CD14-positive monocyte (primary cell): ENCODE data around the gene NUDT22. TPM values are rescaled to one million over a fixed set of nuclear protein-coding genes. Genes with fewer than 3 reads are reported as not detected.

Source experiments
- DNase-seq, 3 donors: peaks; one replicate each; pipeline ENCODE4 v3.0.0-alpha.2; 2011 to 2022
- H2AFZ ChIP-seq: 2 replicates; pipeline ENCODE4 v1.6.0; 2012; ENCODE audit warnings: mild to moderate bottlenecking, low read depth, low read length, inconsistent platforms; ENCODE audit not compliant: insufficient read depth, poor library complexity, severe bottlenecking
- H3K27ac ChIP-seq, 2 donors: 1 replicate in 1 of 2; 2 replicates in 1 of 2; pipeline ENCODE4 v1.5.1; 2012 to 2013; ENCODE audit warnings: low read length in 2 of 2, control low read depth in 1 of 2, inconsistent platforms in 1 of 2, low read depth in 1 of 2, mild to moderate bottlenecking in 1 of 2
- H3K27me3 ChIP-seq, 2 donors: one replicate each; pipeline versions ENCODE4 v1.6.0 to v1.6.1; 2011 to 2013; ENCODE audit warnings: low read length in 2 of 2; ENCODE audit not compliant: control insufficient read depth in 2 of 2, insufficient read depth in 2 of 2
- H3K36me3 ChIP-seq, 2 donors: replicated peaks in 1 of 2; 1 replicate in 1 of 2; 2 replicates in 1 of 2; pipeline versions ENCODE4 v1.5.1 to v1.6.1; 2012 to 2013; ENCODE audit warnings: low read length in 2 of 2, control low read depth in 1 of 2, inconsistent platforms in 1 of 2, mild to moderate bottlenecking in 1 of 2; ENCODE audit not compliant: insufficient read depth in 2 of 2, control insufficient read depth in 1 of 2
- H3K4me1 ChIP-seq, 2 donors: 1 replicate in 1 of 2; 2 replicates in 1 of 2; pipeline versions ENCODE4 v1.5.1 to v1.6.1; 2012 to 2013; ENCODE audit warnings: low read length in 2 of 2, control low read depth in 1 of 2, inconsistent platforms in 1 of 2, mild to moderate bottlenecking in 1 of 2, moderate library complexity in 1 of 2; ENCODE audit not compliant: insufficient read depth in 2 of 2, control insufficient read depth in 1 of 2
- H3K4me2 ChIP-seq: replicated peaks from 2 replicates; pipeline ENCODE3; 2012; ENCODE audit warnings: low read length, moderate library complexity, mild to moderate bottlenecking; ENCODE audit not compliant: poor library complexity, severe bottlenecking; ENCODE audit errors: extremely low read depth
- H3K4me3 ChIP-seq, 3 experiments: fragments of 200-600 bp in 1 of 3; sonication (generic) in 1 of 3; replicated peaks in 1 of 3; 1 replicate in 2 of 3; 2 replicates in 1 of 3; pipeline ENCODE4 v1.5.1; 2011 to 2013; ENCODE audit warnings: low read length in 3 of 3, mild to moderate bottlenecking in 3 of 3, control low read depth in 2 of 3, low read depth in 2 of 3, inconsistent platforms in 1 of 3, moderate library complexity in 1 of 3
- H3K79me2 ChIP-seq: 2 replicates; pipeline ENCODE4 v1.6.0; 2012; ENCODE audit warnings: mild to moderate bottlenecking, control low read depth, inconsistent platforms, low read length, moderate library complexity; ENCODE audit not compliant: insufficient read depth
- H3K9ac ChIP-seq: 2 replicates; pipeline ENCODE4 v1.6.0; 2017; ENCODE audit warnings: low read length, mild to moderate bottlenecking; ENCODE audit not compliant: insufficient read depth, poor library complexity, severe bottlenecking
- H3K9me3 ChIP-seq, 2 donors: replicated peaks in 1 of 2; 1 replicate in 1 of 2; 2 replicates in 1 of 2; pipeline versions ENCODE4 v1.5.1 to v1.6.1; 2012 to 2013; ENCODE audit warnings: low read length in 2 of 2, control low read depth in 1 of 2; ENCODE audit not compliant: control insufficient read depth in 1 of 2, insufficient read depth in 1 of 2
- H4K20me1 ChIP-seq: 2 replicates; pipeline ENCODE4 v1.6.0; 2012; ENCODE audit warnings: mild to moderate bottlenecking, low read length, control low read depth, moderate library complexity; ENCODE audit not compliant: insufficient read depth
- H3K27ac Mint-ChIP-seq, 7 donors: one replicate each; pipeline ENCODE4 v1.8.0; 2020; ENCODE audit warnings: mild to moderate bottlenecking in 7 of 7, mixed read lengths in 7 of 7, moderate library complexity in 6 of 7, inconsistent platforms in 2 of 7
- H3K27me3 Mint-ChIP-seq, 3 donors: one replicate each; pipeline ENCODE4 v1.8.0; 2021 to 2022; ENCODE audit warnings: low read depth in 3 of 3, mild to moderate bottlenecking in 3 of 3, mixed read lengths in 3 of 3, moderate library complexity in 3 of 3, inconsistent platforms in 1 of 3
- H3K36me3 Mint-ChIP-seq, 2 donors: one replicate each; pipeline ENCODE4 v1.8.0; 2020; ENCODE audit warnings: mixed read lengths in 2 of 2, inconsistent platforms in 1 of 2, mild to moderate bottlenecking in 1 of 2
- H3K4me1 Mint-ChIP-seq: one replicate; pipeline ENCODE4 v1.8.0; 2020; ENCODE audit warnings: mild to moderate bottlenecking, mixed read lengths
- H3K4me3 Mint-ChIP-seq, 2 donors: one replicate each; pipeline ENCODE4 v1.8.0; 2020; ENCODE audit warnings: mild to moderate bottlenecking in 2 of 2, mixed read lengths in 2 of 2, moderate library complexity in 1 of 2
- H3K9me3 Mint-ChIP-seq, 7 donors: one replicate each; pipeline ENCODE4 v1.8.0; 2020 to 2022; ENCODE audit warnings: mixed read lengths in 7 of 7, mild to moderate bottlenecking in 6 of 7, moderate library complexity in 6 of 7, inconsistent platforms in 2 of 7
- CTCF ChIP-seq: fragments of 200-600 bp; IDR thresholded peaks from one replicate; pipeline ENCODE4 v1.8.0; 2022; ENCODE audit warnings: antibody characterized with exemption, mild to moderate bottlenecking
- WGBS: methylation state at CpG from one replicate; pipeline ENCODE4 v1.1.5; 2013; ENCODE audit warnings: missing lambda C conversion rate; ENCODE audit not compliant: insufficient coverage; 5-methylcytosine and 5-hydroxymethylcytosine counted together
- intact Hi-C, 2 donors: fragments of 100-400 bp; cut with micrococcal nuclease; formaldehyde crosslinking; loops; one replicate each; pipeline versions ENCODE4 v1.15.0 to v1.15.1; 2023
- polyA plus RNA-seq, 3 donors: library from polyadenylated mRNA; depleted of rRNA in 1 of 3; unstranded in 2 of 3; stranded (reverse) in 1 of 3; fragments of 300-500 nt in 2 of 3; fragments of >200 nt in 1 of 3; fragmentation: Illumina TruSeq in 2 of 3; gene quantifications; 1 replicate in 2 of 3; 2 replicates in 1 of 3; pipeline ENCODE4 v1.2.3, GENCODE V29; 2012 to 2021

Gene NUDT22
- polyA plus RNA-seq, 3 donors, result 47.9 to 86.1 (median 56.1) TPM

- Mint-ChIP-seq H3K27me3 (peaks cover 0 to 5% (median 0%) of the 10 kb centered on the region in 3 donors), H3K4me1 (peaks cover 57% of the 10 kb centered on the region), H3K36me3 (peaks cover 22 to 24% of the 10 kb centered on the region in 2 donors), H3K27ac (peak within 1 kb of the TSS; percentile 100), H3K4me3 (peak within 1 kb of the TSS; percentile 87 to 92), H3K9me3 (no peaks in the 10 kb centered on the region)
- intact Hi-C loops, result loop anchor here (2.0 to 5.0 kb wide), 4 partner anchors 14 to 64 kb away; partner anchors contain the start of genes FERMT3 (in 2 of the 2), CATSPERZ (in 1 of the 2), ESRRA (in 1 of the 2) and NUDT22 (in 1 of the 2)
- H3K27me3 ChIP-seq, result no peaks in the 10 kb centered on the region
- peak within 1 kb of the TSS; percentile 54 to 84 (median 81) for H3K4me3 ChIP-seq
- peaks cover 61 to 75% of the 10 kb centered on the region in 2 donors for H3K4me1 ChIP-seq
- peak within 1 kb of the TSS; percentile 95 for H3K9ac ChIP-seq
- peak; percentile 98 to 99 (median 99) for DNase-seq
- no peak for TF ChIP-seq CTCF
- H3K4me2 ChIP-seq, result peak within 1 kb of the TSS; percentile 99
- peaks cover 10 to 12% of the 10 kb centered on the region in 2 donors for H3K36me3 ChIP-seq
- peak within 1 kb of the TSS; percentile 43 for H2AFZ ChIP-seq
- peaks cover 33% of the 10 kb centered on the region for H3K79me2 ChIP-seq
- H3K27ac ChIP-seq, result peak within 1 kb of the TSS; percentile 96 to 100
- WGBS, result 1% methylated on average over 50 of the region's 58 CpGs
- no peaks in the 10 kb centered on the region for H3K9me3 ChIP-seq
- no peaks in the 10 kb centered on the region for H4K20me1 ChIP-seq
Measured at GRCh38 chr11:64240435-64241240, 14.6 kb downstream of the NUDT22 start, which contains the start of gene FKBP2. Gene FKBP2, plus strand, starts transcription at chr11:64241095. Its CDS starts 1,293 bp downstream, at chr11:64242388.

- H3K27me3 ChIP-seq, result no peaks in the 10 kb centered on the region
- H3K36me3 ChIP-seq, result peaks cover 10 to 12% of the 10 kb centered on the region in 2 donors
- peak overlapping the region; percentile 96 to 100 for H3K27ac ChIP-seq
- Mint-ChIP-seq H3K27ac (peak overlapping the region; percentile 100), H3K4me3 (peak overlapping the region; percentile 87 to 92), H3K36me3 (peaks cover 22 to 24% of the 10 kb centered on the region in 2 donors), H3K27me3 (peaks cover 0 to 5% (median 0%) of the 10 kb centered on the region in 3 donors), H3K4me1 (peaks cover 61% of the 10 kb centered on the region), H3K9me3 (no peaks in the 10 kb centered on the region)
- TF ChIP-seq CTCF, result no peak
- H3K4me2 ChIP-seq, result peak overlapping the region; percentile 99
- intact Hi-C loops, result loop anchor here (2.0 to 5.0 kb wide), 4 partner anchors 14 to 64 kb away; partner anchors contain the start of genes FERMT3 (in 2 of the 2), CATSPERZ (in 1 of the 2), ESRRA (in 1 of the 2) and NUDT22 (in 1 of the 2)
- H3K9me3 ChIP-seq, result no peaks in the 10 kb centered on the region
- H4K20me1 ChIP-seq, result no peaks in the 10 kb centered on the region
- peak in 2 of 3 donors; percentile 98 to 99 for DNase-seq
- H3K4me1 ChIP-seq, result peaks cover 66 to 76% of the 10 kb centered on the region in 2 donors
- H3K4me3 ChIP-seq, result peak overlapping the region; percentile 38 to 84 (median 41)
- peak overlapping the region; percentile 95 for H3K9ac ChIP-seq
- WGBS, result 0% methylated on average over 21 of the region's 24 CpGs
- peak overlapping the region; percentile 43 for H2AFZ ChIP-seq
- H3K79me2 ChIP-seq, result peaks cover 39% of the 10 kb centered on the region
Measured at GRCh38 chr11:64241241-64241490, 15.1 kb downstream of the NUDT22 start.
